Spleen (tissue), 11 donors: Measurements from ENCODE around the gene SLIT3. TPM values are rescaled to one million over a fixed set of nuclear protein-coding genes. Genes with fewer than 3 reads are reported as not detected.

Experiments used
- DNase-seq: peaks from one replicate; pipeline ENCODE4 v3.0.0-alpha.2; 2020
- H3K27ac ChIP-seq, 8 donors: fragments of 200-600 bp; sonication (generic) in 7 of 8; 1 replicate in 4 of 8; 2 replicates in 4 of 8; pipeline versions ENCODE4 v1.5.0 to v1.8.0; 2016 to 2021; ENCODE audit warnings: inconsistent platforms in 4 of 8, mild to moderate bottlenecking in 4 of 8, moderate library complexity in 1 of 8
- H3K27me3 ChIP-seq, 7 donors: fragments of 200-600 bp; sonication (generic) in 6 of 7; replicated peaks in 1 of 7; 1 replicate in 4 of 7; 2 replicates in 3 of 7; pipeline versions ENCODE4 v1.5.0 to v1.8.0; 2016 to 2021; ENCODE audit warnings: inconsistent platforms in 3 of 7, mild to moderate bottlenecking in 1 of 7
- H3K36me3 ChIP-seq, 6 donors: fragments of 200-600 bp; sonication (generic) in 5 of 6; 1 replicate in 4 of 6; 2 replicates in 2 of 6; pipeline versions ENCODE4 v1.5.0 to v1.8.0; 2016 to 2021; ENCODE audit warnings: inconsistent platforms in 2 of 6
- H3K4me1 ChIP-seq, 6 donors: fragments of 200-600 bp; sonication (generic) in 5 of 6; 1 replicate in 3 of 6; 2 replicates in 3 of 6; pipeline versions ENCODE4 v1.5.0 to v1.8.0; 2016 to 2021; ENCODE audit warnings: inconsistent platforms in 3 of 6
- H3K4me3 ChIP-seq, 8 donors: fragments of 200-600 bp; sonication (generic) in 7 of 8; 1 replicate in 4 of 8; 2 replicates in 4 of 8; pipeline versions ENCODE4 v1.5.0 to v1.8.0; 2016 to 2021; ENCODE audit warnings: inconsistent platforms in 4 of 8, mild to moderate bottlenecking in 4 of 8, moderate library complexity in 2 of 8
- H3K9me3 ChIP-seq, 8 donors: fragments of 200-600 bp; sonication (generic) in 7 of 8; 1 replicate in 4 of 8; 2 replicates in 4 of 8; pipeline versions ENCODE4 v1.5.0 to v1.8.0; 2016 to 2021; ENCODE audit warnings: inconsistent platforms in 4 of 8
- CTCF ChIP-seq, 11 experiments: fragments of 200-600 bp in 7 of 11; fragments of 450-650 bp in 4 of 11; sonication (generic) in 4 of 11; IDR thresholded peaks in 8 of 11; conservative IDR thresholded peaks in 3 of 11; 1 replicate in 7 of 11; 2 replicates in 4 of 11; pipeline versions ENCODE4 v1.4.0 to v1.8.0; 2016 to 2021; ENCODE audit warnings: antibody characterized with exemption in 11 of 11, inconsistent platforms in 4 of 11, mild to moderate bottlenecking in 1 of 11
- POLR2A ChIP-seq, 3 donors: fragments of 450-650 bp; IDR thresholded peaks; one replicate each; pipeline ENCODE4 v1.5.1; 2017; ENCODE audit warnings: antibody characterized with exemption in 3 of 3, mild to moderate bottlenecking in 1 of 3
- POLR2AphosphoS5 ChIP-seq, 3 donors: sonication (generic); formaldehyde crosslinking; IDR thresholded peaks; one replicate each; pipeline ENCODE4 v1.5.1; 2017; ENCODE audit warnings: antibody characterized with exemption in 3 of 3
- WGBS, 5 donors: extraction: QIAGEN DNeasy Blood & Tissue Kit in 3 of 5; methylation state at CpG; one replicate each; pipeline versions ENCODE4 v1.1.5 to v1.1.7; 2013 to 2018; 5-methylcytosine and 5-hydroxymethylcytosine counted together
- intact Hi-C: fragments of 100-400 bp; cut with DNase I; formaldehyde crosslinking; loops from one replicate; pipeline ENCODE4 v1.15.0; 2023; ENCODE audit warnings: low total_unique reads
- polyA plus RNA-seq, 3 donors: library from polyadenylated mRNA; stranded (reverse); fragments of 200-250 nt; gene quantifications; one replicate each; pipeline ENCODE4 v1.2.1, GENCODE V29; 2013
- total RNA-seq, 7 donors: library from RNA; depleted of rRNA in 3 of 7; stranded (reverse); fragments of >200 nt in 3 of 7; fragmentation: NEBNext Ultra II Directional in 4 of 7; extraction: Animal tissue kit (Norgen Biotek cat#: 25700) in 4 of 7; gene quantifications; one replicate each; pipeline versions ENCODE4 v1.1.0 to v1.2.1, GENCODE V29; 2016 to 2021
- donor health status: healthy with polysubstance abuse.
- donor health status: DM: no; HTN: no; CAD: no; lungs with moderate emphysema.
- donor health status: DM: no; HTN: no; CAD: no.
- donor health status: Bipolar disorder and iron deficiency.
- donor health status: healthy.
- donor health status: DM: no; HTN: no; CAD: no.
- donor health status: DM: yes; HTN: yes; CAD: no.

SLIT3 gene
- total and polyA plus RNA-seq, 10 donors, result 0.33 to 54.0 (median 13.2) TPM

DNA sequence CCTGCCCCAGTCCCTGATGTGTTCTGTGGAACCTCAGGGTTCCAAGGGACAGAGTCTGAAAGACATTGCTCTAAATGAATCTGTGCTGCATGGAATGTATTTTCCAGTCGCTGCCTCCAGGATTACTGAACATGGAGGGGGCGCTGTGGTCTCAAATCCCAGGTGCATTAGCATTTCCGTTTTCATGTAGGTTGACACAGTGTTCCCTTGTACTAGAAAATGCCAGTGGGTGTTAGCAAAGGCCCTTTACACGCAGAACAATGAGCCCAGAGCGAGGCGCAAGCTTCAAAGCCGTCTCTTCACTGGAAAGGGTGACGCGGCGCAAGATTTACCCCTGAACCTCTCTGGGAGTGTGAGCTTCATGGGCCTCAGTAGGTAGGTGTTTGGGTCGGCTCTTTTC lies 308.3 kb downstream of the SLIT3 start:
- no peaks in the 10 kb centered on the region for H3K36me3 ChIP-seq
- intact Hi-C loops, result no loop called here
- TF ChIP-seq CTCF (IDR thresholded peaks at IDR 0.05 in 8 of 11, conservative IDR thresholded peaks at IDR 0.05 in 3 of 11) (no peak), POLR2AphosphoS5 (IDR thresholded peaks at IDR 0.05) (no peak), POLR2A (IDR thresholded peaks at IDR 0.05) (no peak)
- peaks cover 0 to 11% (median 0%) of the 10 kb centered on the region in 7 donors for H3K27me3 ChIP-seq
- H3K4me1 ChIP-seq, result peaks cover 0 to 11% (median 2%) of the 10 kb centered on the region in 6 donors
- DNase-seq, result no peak
- WGBS, 5 donors, result 79 to 86% (median 81%) methylated on average over 10 to 11 of the region's 11 CpGs
- no peak overlapping the region for H3K27ac ChIP-seq
- H3K4me3 ChIP-seq, result no peak overlapping the region
- H3K9me3 ChIP-seq, result no peaks in the 10 kb centered on the region

DNA sequence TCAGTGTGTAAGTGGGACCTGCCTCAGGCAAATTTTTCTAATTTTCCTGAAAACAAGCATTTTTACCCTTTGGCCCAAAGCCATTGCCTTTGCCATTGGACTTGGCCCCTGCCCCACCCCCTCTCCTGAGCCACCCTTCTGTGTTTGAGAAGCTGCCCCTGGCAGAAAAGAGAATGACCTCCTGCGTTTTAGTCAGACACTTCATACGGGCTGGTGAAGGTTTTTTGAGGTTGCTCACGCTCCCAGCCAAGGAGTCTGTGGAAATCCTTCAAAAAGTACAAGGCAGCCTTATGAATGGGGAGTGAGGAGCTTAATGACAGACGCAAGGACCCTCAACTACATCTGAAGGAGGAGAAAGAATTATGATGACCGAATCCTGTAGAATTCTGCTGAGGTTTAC lies 308.9 kb downstream of the SLIT3 start:
- no peaks in the 10 kb centered on the region for H3K9me3 ChIP-seq
- 73 to 93% (median 82%) methylated on average over 5 of the region's 5 CpGs for WGBS, 5 donors
- no peak overlapping the region for H3K4me3 ChIP-seq
- H3K27me3 ChIP-seq, result peaks cover 0 to 18% (median 0%) of the 10 kb centered on the region in 7 donors
- intact Hi-C loops, result no loop called here
- no peak overlapping the region for H3K27ac ChIP-seq
- H3K4me1 ChIP-seq, result peaks cover 0 to 17% (median 6%) of the 10 kb centered on the region in 6 donors
- no peak for DNase-seq
- TF ChIP-seq POLR2A (IDR thresholded peaks at IDR 0.05) (no peak), CTCF (IDR thresholded peaks at IDR 0.05 in 8 of 11, conservative IDR thresholded peaks at IDR 0.05 in 3 of 11) (no peak), POLR2AphosphoS5 (IDR thresholded peaks at IDR 0.05) (no peak)
- no peaks in the 10 kb centered on the region for H3K36me3 ChIP-seq

DNA sequence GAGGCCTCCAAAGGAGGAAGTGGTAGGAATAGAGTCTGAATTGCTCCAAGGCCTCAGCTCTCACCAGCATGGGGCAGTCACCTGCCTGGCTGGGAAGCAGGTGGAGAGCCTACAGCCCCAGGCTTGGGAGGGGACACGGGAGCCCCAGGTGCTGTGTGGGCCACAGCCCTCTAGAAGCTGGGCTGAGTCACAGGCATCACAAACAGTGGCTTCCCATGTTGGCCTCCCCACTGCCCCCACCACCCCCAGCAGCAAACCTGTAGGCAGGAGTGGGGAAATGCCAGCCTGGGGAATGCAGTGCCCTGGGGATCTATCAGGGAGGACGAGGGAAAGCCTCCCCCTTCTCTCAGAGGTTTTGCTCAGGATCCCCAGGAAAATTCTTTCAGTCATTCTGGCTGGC lies 309.6 kb downstream of the SLIT3 start:
- Histone ChIP-seq H3K27me3 (peaks cover 0 to 24% (median 0%) of the 10 kb centered on the region in 7 donors), H3K36me3 (no peaks in the 10 kb centered on the region), H3K4me1 (peaks cover 0 to 17% (median 6%) of the 10 kb centered on the region in 6 donors), H3K4me3 (no peak overlapping the region), H3K27ac (no peak overlapping the region), H3K9me3 (no peaks in the 10 kb centered on the region)
- intact Hi-C loops, result no loop called here
- TF ChIP-seq CTCF (IDR thresholded peaks at IDR 0.05 in 8 of 11, conservative IDR thresholded peaks at IDR 0.05 in 3 of 11) (no peak), POLR2A (IDR thresholded peaks at IDR 0.05) (no peak), POLR2AphosphoS5 (IDR thresholded peaks at IDR 0.05) (no peak)
- no peak for DNase-seq
- 75 to 81% (median 77%) methylated on average over 1 to 2 of the region's 2 CpGs; no CpG with 5 or more reads in 1 of the 5 donors for WGBS, 5 donors

GRCh38 chr5:168990679-168991078 lies 310.3 kb downstream of the SLIT3 start:
- H3K36me3 ChIP-seq, result no peaks in the 10 kb centered on the region
- peaks cover 0 to 27% (median 0%) of the 10 kb centered on the region in 7 donors for H3K27me3 ChIP-seq
- WGBS, 5 donors, result 81 to 91% (median 82%) methylated on average over 4 of the region's 4 CpGs
- no peak overlapping the region for H3K4me3 ChIP-seq
- no peak overlapping the region for H3K27ac ChIP-seq
- H3K9me3 ChIP-seq, result no peaks in the 10 kb centered on the region
- peaks cover 0 to 17% (median 6%) of the 10 kb centered on the region in 6 donors for H3K4me1 ChIP-seq
- intact Hi-C loops, result no loop called here
- no peak for DNase-seq
- TF ChIP-seq CTCF (IDR thresholded peaks at IDR 0.05 in 8 of 11, conservative IDR thresholded peaks at IDR 0.05 in 3 of 11), result no peak
- no peak for TF ChIP-seq POLR2A (IDR thresholded peaks at IDR 0.05)
- no peak for TF ChIP-seq POLR2AphosphoS5 (IDR thresholded peaks at IDR 0.05)
